ENCODE data around the gene IL25. TPM values are rescaled to one million over a fixed set of nuclear protein-coding genes. Genes with fewer than 3 reads are reported as not detected.
"Not testable (repeated sequence)": the region's sequence is repeated elsewhere in the genome, so short reads cannot be mapped to it uniquely, and the experiment has no call there.

IL25 gene
- total RNA-seq (not detected), total RNA-seq (0 reads per million in 29 experiments)
- total RNA-seq (2013), result not detected

GRCh38 chr14:23372509-23372908 lies at the start of gene IL25:
Gene IL25 (plus strand): TSS chr14:23372809.
- Mint-ChIP-seq H3K27ac (no peak within 1 kb of the TSS), H3K36me3 (no peaks in the 10 kb centered on the region), H3K4me1 (no peaks in the 10 kb centered on the region), H3K27me3 (peaks cover 13 to 16% of the 10 kb centered on the region in 2 donors), H3K9me3 (no peaks in the 10 kb centered on the region), H3K4me3 (no peak within 1 kb of the TSS)
- peaks cover 3 to 21% of the 10 kb centered on the region in 2 experiments for H3K27me3 ChIP-seq (replicated peaks in 1 of 2; ENCODE audit: control insufficient read depth in 2 of 2, extremely low read depth in 1 of 2, insufficient read depth in 2 of 2, low read length in 1 of 2)
- ChIA-PET POLR2A (no interaction called here), CTCF (no interaction called here)
- H3K27ac ChIP-seq (ENCODE audit: low read length), result no peak within 1 kb of the TSS
- no peak for DNase-seq
- no peaks in the 10 kb centered on the region for H3K9me3 ChIP-seq
- H3K4me3 ChIP-seq (ENCODE audit: control insufficient read depth in 1 of 2, extremely low read depth in 1 of 2, low read length in 1 of 2), result no peak within 1 kb of the TSS
- no peaks in the 10 kb centered on the region for H3K36me3 ChIP-seq (ENCODE audit: control insufficient read depth in 2 of 2, extremely low read depth in 1 of 2, insufficient read depth in 1 of 2, low read length in 1 of 2)
- H3K4me1 ChIP-seq (ENCODE audit: control insufficient read depth in 1 of 2, extremely low read depth in 1 of 2, insufficient read depth in 2 of 2, low read length in 2 of 2), result no peaks in the 10 kb centered on the region
- 75% methylated on average over 1 of the region's 2 CpGs for WGBS (ENCODE audit: insufficient coverage)
- ATAC-seq (replicated peaks in 1 of 4), result no peak

GRCh38 chr14:23323838-23324454 lies 48.7 kb upstream of the IL25 start:
- Histone ChIP-seq H3K4me3 (ENCODE audit: control insufficient read depth in 1 of 2, extremely low read depth in 1 of 2, low read length in 1 of 2) (no peak overlapping the region), H3K27me3 (replicated peaks in 1 of 2; ENCODE audit: control insufficient read depth in 2 of 2, extremely low read depth in 1 of 2, insufficient read depth in 2 of 2, low read length in 1 of 2) (no peaks in the 10 kb centered on the region), H3K27ac (ENCODE audit: low read length) (no peak overlapping the region), H3K4me1 (ENCODE audit: control insufficient read depth in 1 of 2, extremely low read depth in 1 of 2, insufficient read depth in 2 of 2, low read length in 2 of 2) (peaks cover 10 to 26% of the 10 kb centered on the region in 2 experiments), H3K9me3 (no peaks in the 10 kb centered on the region), H3K36me3 (ENCODE audit: control insufficient read depth in 2 of 2, extremely low read depth in 1 of 2, insufficient read depth in 1 of 2, low read length in 1 of 2) (peaks cover 6 to 32% of the 10 kb centered on the region in 2 donors)
- WGBS (ENCODE audit: insufficient coverage), result 93% methylated on average over 11 of the region's 18 CpGs
- Mint-ChIP-seq H3K4me1 (peaks cover 30 to 34% (median 30%) of the 10 kb centered on the region in 3 donors), H3K36me3 (peaks cover 23% of the 10 kb centered on the region), H3K27ac (no peak overlapping the region), H3K4me3 (no peak overlapping the region), H3K9me3 (no peaks in the 10 kb centered on the region), H3K27me3 (no peaks in the 10 kb centered on the region)
- DNase-seq, result no peak
- ChIA-PET CTCF (interaction anchor here in 1 of 2 donors (0.7 to 6.6 kb wide), 2 partner anchors 22 to 156 kb away, joined by 3 to 93 read pairs; partner anchors contain the start of gene PPP1R3E), POLR2A (no interaction called here)
- ATAC-seq (replicated peaks in 1 of 4), result no peak

- H3K36me3 Mint-ChIP-seq, result peaks cover 23% of the 10 kb centered on the region
- no peaks in the 10 kb centered on the region for H3K9me3 Mint-ChIP-seq
- peaks cover 6 to 32% of the 10 kb centered on the region in 2 donors for H3K36me3 ChIP-seq (ENCODE audit: control insufficient read depth in 2 of 2, extremely low read depth in 1 of 2, insufficient read depth in 1 of 2, low read length in 1 of 2)
- H3K27me3 ChIP-seq (replicated peaks in 1 of 2; ENCODE audit: control insufficient read depth in 2 of 2, extremely low read depth in 1 of 2, insufficient read depth in 2 of 2, low read length in 1 of 2), result no peaks in the 10 kb centered on the region
- H3K4me3 ChIP-seq (ENCODE audit: control insufficient read depth in 1 of 2, extremely low read depth in 1 of 2, low read length in 1 of 2), result no peak overlapping the region
- peaks cover 29 to 34% (median 30%) of the 10 kb centered on the region in 3 donors for H3K4me1 Mint-ChIP-seq
- peaks cover 10 to 26% of the 10 kb centered on the region in 2 experiments for H3K4me1 ChIP-seq (ENCODE audit: control insufficient read depth in 1 of 2, extremely low read depth in 1 of 2, insufficient read depth in 2 of 2, low read length in 2 of 2)
- DNase-seq (no peak), ATAC-seq (replicated peaks in 1 of 4) (no peak)
- WGBS (ENCODE audit: insufficient coverage), result no CpG with 5 or more reads among the region's 2 CpGs
- H3K27ac Mint-ChIP-seq, result no peak overlapping the region
- H3K9me3 ChIP-seq, result no peaks in the 10 kb centered on the region
- no peak overlapping the region for H3K4me3 Mint-ChIP-seq
- no peak overlapping the region for H3K27ac ChIP-seq (ENCODE audit: low read length)
- CTCF ChIA-PET, result interaction anchor here in 1 of 2 donors (0.6 kb wide), 1 partner anchor 1415 kb away, joined by 3 read pairs; no protein-coding TSS in a partner anchor
- POLR2A ChIA-PET, result no interaction called here
- H3K27me3 Mint-ChIP-seq, result no peaks in the 10 kb centered on the region
Measured at GRCh38 chr14:23324455-23324846, 48.2 kb upstream of the IL25 start.

- H3K36me3 ChIP-seq (ENCODE audit: control insufficient read depth in 2 of 2, extremely low read depth in 1 of 2, insufficient read depth in 1 of 2, low read length in 1 of 2), result peaks cover 6 to 32% of the 10 kb centered on the region in 2 donors
- Mint-ChIP-seq H3K4me3 (no peak overlapping the region), H3K27me3 (no peaks in the 10 kb centered on the region), H3K36me3 (peaks cover 23% of the 10 kb centered on the region), H3K27ac (no peak overlapping the region), H3K9me3 (no peaks in the 10 kb centered on the region), H3K4me1 (peaks cover 24 to 29% (median 28%) of the 10 kb centered on the region in 3 donors)
- H3K27me3 ChIP-seq (replicated peaks in 1 of 2; ENCODE audit: control insufficient read depth in 2 of 2, extremely low read depth in 1 of 2, insufficient read depth in 2 of 2, low read length in 1 of 2), result no peaks in the 10 kb centered on the region
- CTCF ChIA-PET, result interaction anchor here in 1 of 2 donors (0.6 kb wide), 1 partner anchor 1416 kb away, joined by 3 read pairs; no protein-coding TSS in a partner anchor
- peaks cover 10 to 24% of the 10 kb centered on the region in 2 experiments for H3K4me1 ChIP-seq (ENCODE audit: control insufficient read depth in 1 of 2, extremely low read depth in 1 of 2, insufficient read depth in 2 of 2, low read length in 2 of 2)
- ATAC-seq (replicated peaks in 1 of 4) (no peak), DNase-seq (no peak)
- no peak overlapping the region for H3K4me3 ChIP-seq (ENCODE audit: control insufficient read depth in 1 of 2, extremely low read depth in 1 of 2, low read length in 1 of 2)
- no peak overlapping the region for H3K27ac ChIP-seq (ENCODE audit: low read length)
- POLR2A ChIA-PET, result interaction anchor here in 1 of 2 donors (0.6 kb wide), 1 partner anchor 24 kb away, joined by 3 read pairs; no protein-coding TSS in a partner anchor
- no peaks in the 10 kb centered on the region for H3K9me3 ChIP-seq
- no CpG with 5 or more reads among the region's 7 CpGs for WGBS (ENCODE audit: insufficient coverage)
Measured at GRCh38 chr14:23324993-23325392, 47.6 kb upstream of the IL25 start.

GRCh38 chr14:23325746-23326145 lies 46.9 kb upstream of the IL25 start:
- H3K27me3 ChIP-seq (replicated peaks in 1 of 2; ENCODE audit: control insufficient read depth in 2 of 2, extremely low read depth in 1 of 2, insufficient read depth in 2 of 2, low read length in 1 of 2); H3K27ac ChIP-seq (ENCODE audit: low read length); H3K4me3 ChIP-seq (ENCODE audit: control insufficient read depth in 1 of 2, extremely low read depth in 1 of 2, low read length in 1 of 2); H3K27ac Mint-ChIP-seq; H3K27me3 Mint-ChIP-seq; ATAC-seq (replicated peaks in 1 of 4); DNase-seq; H3K9me3 ChIP-seq; H3K4me3 Mint-ChIP-seq; H3K9me3 Mint-ChIP-seq; POLR2A ChIA-PET: not testable (repeated sequence)
- WGBS (ENCODE audit: insufficient coverage), result no CpG with 5 or more reads among the region's 5 CpGs
- Histone ChIP-seq H3K36me3 (ENCODE audit: control insufficient read depth in 2 of 2, extremely low read depth in 1 of 2, insufficient read depth in 1 of 2, low read length in 1 of 2) (peaks cover 6 to 32% of the 10 kb centered on the region in 2 donors), H3K4me1 (ENCODE audit: control insufficient read depth in 1 of 2, extremely low read depth in 1 of 2, insufficient read depth in 2 of 2, low read length in 2 of 2) (peaks cover 6 to 17% of the 10 kb centered on the region in 2 experiments)
- Mint-ChIP-seq H3K4me1 (peaks cover 16 to 22% (median 21%) of the 10 kb centered on the region in 3 donors), H3K36me3 (peaks cover 23% of the 10 kb centered on the region)
- CTCF ChIA-PET, result interaction anchor here (0.5 to 0.7 kb wide), 3 partner anchors 47 to 605 kb away, joined by 3 read pairs; no protein-coding TSS in a partner anchor

- ChIA-PET CTCF (interaction anchor here (0.7 to 1.1 kb wide), 5 partner anchors 13 to 604 kb away, joined by 3 to 5 read pairs (median 3); no protein-coding TSS in a partner anchor), POLR2A (interaction anchor here in 1 of 2 donors (0.7 to 1.1 kb wide), 2 partner anchors 18 to 256 kb away, joined by 3 read pairs; no protein-coding TSS in a partner anchor)
- H3K4me1 ChIP-seq (ENCODE audit: control insufficient read depth in 1 of 2, extremely low read depth in 1 of 2, insufficient read depth in 2 of 2, low read length in 2 of 2), result peaks cover 6 to 15% of the 10 kb centered on the region in 2 experiments
- Mint-ChIP-seq H3K27me3 (no peaks in the 10 kb centered on the region), H3K4me3 (no peak overlapping the region), H3K36me3 (peaks cover 23% of the 10 kb centered on the region), H3K9me3 (no peaks in the 10 kb centered on the region), H3K27ac (no peak overlapping the region), H3K4me1 (peaks cover 16 to 19% (median 19%) of the 10 kb centered on the region in 3 donors)
- H3K4me3 ChIP-seq (ENCODE audit: control insufficient read depth in 1 of 2, extremely low read depth in 1 of 2, low read length in 1 of 2), result no peak overlapping the region
- peaks cover 0 to 2% of the 10 kb centered on the region in 2 experiments for H3K27me3 ChIP-seq (replicated peaks in 1 of 2; ENCODE audit: control insufficient read depth in 2 of 2, extremely low read depth in 1 of 2, insufficient read depth in 2 of 2, low read length in 1 of 2)
- ATAC-seq (replicated peaks in 1 of 4), result no peak
- H3K36me3 ChIP-seq (ENCODE audit: control insufficient read depth in 2 of 2, extremely low read depth in 1 of 2, insufficient read depth in 1 of 2, low read length in 1 of 2), result peaks cover 6 to 32% of the 10 kb centered on the region in 2 donors
- WGBS (ENCODE audit: insufficient coverage), result 91% methylated on average over 8 of the region's 13 CpGs
- no peak overlapping the region for H3K27ac ChIP-seq (ENCODE audit: low read length)
- DNase-seq, result no peak
- H3K9me3 ChIP-seq, result no peaks in the 10 kb centered on the region
Measured at GRCh38 chr14:23326491-23327332, 45.9 kb upstream of the IL25 start.
